ENCODE data around the gene SCFD1.
"Not testable (repeated sequence)": the region's sequence is repeated elsewhere in the genome, so short reads cannot be mapped to it uniquely, and the experiment has no call there.

The SCFD1 gene

GRCh38 chr14:30588873-30589272 lies 33.2 kb upstream of the SCFD1 start:
- Histone ChIP-seq H3K27me3 (ENCODE audit: insufficient read depth, low read depth, severe bottlenecking) (no peaks in the 10 kb centered on the region), H3K36me3 (peaks cover 52% of the 10 kb centered on the region), H3K9me3 (ENCODE audit: severe bottlenecking) (no peaks in the 10 kb centered on the region), H3K4me3 (ENCODE audit: low read depth, low read length) (no peak overlapping the region), H3K27ac (no peak overlapping the region)
- no peak for DNase-seq
- no peak for TF ChIP-seq CTCF (IDR thresholded peaks at IDR 0.05; ENCODE audit: low read depth, low read length)

GRCh38 chr14:30596935-30597334 lies 25.2 kb upstream of the SCFD1 start:
- no peak overlapping the region for H3K4me3 ChIP-seq (ENCODE audit: low read depth, low read length)
- H3K9me3 ChIP-seq (ENCODE audit: severe bottlenecking), result no peaks in the 10 kb centered on the region
- H3K27ac ChIP-seq, result no peak overlapping the region
- H3K36me3 ChIP-seq, result peaks cover 56% of the 10 kb centered on the region
- H3K27me3 ChIP-seq (ENCODE audit: insufficient read depth, low read depth, severe bottlenecking), result no peaks in the 10 kb centered on the region
- DNase-seq, result no peak
- TF ChIP-seq CTCF (IDR thresholded peaks at IDR 0.05; ENCODE audit: low read depth, low read length), result no peak

GRCh38 chr14:30597504-30597903 lies 24.6 kb upstream of the SCFD1 start:
- no peak for DNase-seq
- no peak overlapping the region for H3K27ac ChIP-seq
- no peaks in the 10 kb centered on the region for H3K27me3 ChIP-seq (ENCODE audit: insufficient read depth, low read depth, severe bottlenecking)
- H3K9me3 ChIP-seq (ENCODE audit: severe bottlenecking), result no peaks in the 10 kb centered on the region
- no peak for TF ChIP-seq CTCF (IDR thresholded peaks at IDR 0.05; ENCODE audit: low read depth, low read length)
- H3K36me3 ChIP-seq, result peaks cover 57% of the 10 kb centered on the region
- H3K4me3 ChIP-seq (ENCODE audit: low read depth, low read length), result no peak overlapping the region

GRCh38 chr14:30600922-30601918 lies 20.9 kb upstream of the SCFD1 start:
- no peaks in the 10 kb centered on the region for H3K9me3 ChIP-seq (ENCODE audit: severe bottlenecking)
- DNase-seq, result no peak
- peaks cover 77% of the 10 kb centered on the region for H3K36me3 ChIP-seq
- no peak overlapping the region for H3K4me3 ChIP-seq (ENCODE audit: low read depth, low read length)
- H3K27ac ChIP-seq, result no peak overlapping the region
- TF ChIP-seq CTCF (IDR thresholded peaks at IDR 0.05; ENCODE audit: low read depth, low read length), result no peak
- no peaks in the 10 kb centered on the region for H3K27me3 ChIP-seq (ENCODE audit: insufficient read depth, low read depth, severe bottlenecking)

GRCh38 chr14:30603402-30603801 lies 18.7 kb upstream of the SCFD1 start:
- no peak for DNase-seq
- Histone ChIP-seq H3K27ac (no peak overlapping the region), H3K27me3 (ENCODE audit: insufficient read depth, low read depth, severe bottlenecking) (no peaks in the 10 kb centered on the region), H3K4me3 (ENCODE audit: low read depth, low read length) (no peak overlapping the region), H3K36me3 (peaks cover 73% of the 10 kb centered on the region), H3K9me3 (ENCODE audit: severe bottlenecking) (no peaks in the 10 kb centered on the region)
- no peak for TF ChIP-seq CTCF (IDR thresholded peaks at IDR 0.05; ENCODE audit: low read depth, low read length)

GRCh38 chr14:30604696-30605095 lies 17.4 kb upstream of the SCFD1 start:
- H3K9me3 ChIP-seq (ENCODE audit: severe bottlenecking); H3K4me3 ChIP-seq (ENCODE audit: low read depth, low read length); DNase-seq; H3K27ac ChIP-seq; H3K27me3 ChIP-seq (ENCODE audit: insufficient read depth, low read depth, severe bottlenecking): not testable (repeated sequence)
- H3K36me3 ChIP-seq, result peaks cover 66% of the 10 kb centered on the region

Measured in WERI-Rb-1 (cell line).